GM18499 (cell line): ENCODE measurements around the gene ZBTB7A.

Experiments used
- ATAC-seq: cut with Tn5 transposase; IDR thresholded peaks from one replicate; pipeline ENCODE4 v1.9.1; 2021; ENCODE audit warnings: moderate number of reproducible peaks; ENCODE audit not compliant: insufficient read depth, unreplicated experiment

ZBTB7A gene

GRCh38 chr19:4094761-4095487, 28.2 kb upstream of the ZBTB7A start:
- ATAC-seq = no peak

- no peak for ATAC-seq
Measured at GRCh38 chr19:4094291-4094690, 27.6 kb upstream of the ZBTB7A start.

GRCh38 chr19:4093643-4094175, 27.0 kb upstream of the ZBTB7A start:
- ATAC-seq = no peak

DNA sequence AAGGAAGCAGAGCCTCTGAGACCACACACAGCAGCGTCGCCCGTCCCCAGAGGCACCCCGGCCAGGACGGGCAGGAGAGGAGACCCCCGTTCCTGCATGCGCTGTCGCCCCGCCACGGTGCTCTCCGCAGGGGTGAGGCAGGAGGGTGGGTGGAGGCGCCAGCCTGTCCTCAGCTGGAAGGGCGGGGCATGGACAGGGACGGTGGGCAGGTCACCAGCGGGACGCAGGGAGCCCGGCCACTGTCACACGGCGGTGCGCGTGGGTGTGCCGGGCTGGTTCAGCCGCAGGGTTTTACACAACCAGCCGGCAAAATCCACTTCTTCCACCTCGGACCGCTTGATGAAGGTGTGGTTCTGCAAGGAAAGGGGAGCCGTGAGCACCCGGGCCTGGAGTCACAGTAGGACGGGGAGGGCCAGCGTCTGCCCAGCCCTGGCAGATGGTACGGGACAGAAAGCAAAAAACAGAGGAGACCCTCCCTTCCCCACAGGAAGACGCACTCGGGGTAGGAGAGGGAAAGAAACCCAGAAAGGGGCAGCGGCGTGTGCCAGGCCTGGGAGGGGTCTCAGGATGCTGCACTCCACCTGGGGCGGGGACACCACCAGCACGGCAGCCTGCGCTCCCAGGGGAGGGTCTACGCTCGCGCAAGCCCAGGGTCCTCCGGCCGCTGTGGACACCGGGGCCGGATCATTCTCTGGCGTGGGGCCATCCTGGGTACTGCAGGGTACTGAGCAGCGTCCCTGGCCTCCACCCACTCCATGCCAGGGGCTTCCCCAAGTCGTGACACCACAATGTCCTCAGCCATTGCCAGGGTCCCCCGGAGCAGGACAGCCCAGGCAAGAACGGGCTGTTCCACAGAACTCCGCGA, 23.9 kb upstream of the ZBTB7A start:
- ATAC-seq = no peak

DNA sequence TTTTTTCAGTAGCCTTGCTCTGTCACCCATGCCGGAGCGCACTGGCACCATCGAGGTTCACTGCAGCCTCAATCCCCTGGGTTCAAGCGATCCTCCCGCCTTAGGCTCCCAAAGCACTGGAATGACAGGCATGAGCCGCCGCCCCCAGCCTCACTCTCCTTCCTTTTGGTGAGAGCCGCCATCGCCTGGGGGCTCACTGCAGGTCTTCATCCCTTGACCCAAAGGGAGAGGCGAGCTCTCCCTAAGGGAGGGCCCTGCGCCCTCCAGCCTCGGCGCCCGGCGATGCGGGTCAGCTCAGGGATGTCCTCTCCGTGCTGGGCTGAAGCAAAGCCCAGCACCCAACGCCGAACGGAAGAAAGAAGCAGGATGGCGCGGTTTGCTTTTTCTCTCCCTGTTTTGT, 23.2 kb upstream of the ZBTB7A start:
- ATAC-seq = no peak

GRCh38 chr19:4089400-4089908, 22.8 kb upstream of the ZBTB7A start:
- no peak for ATAC-seq

DNA sequence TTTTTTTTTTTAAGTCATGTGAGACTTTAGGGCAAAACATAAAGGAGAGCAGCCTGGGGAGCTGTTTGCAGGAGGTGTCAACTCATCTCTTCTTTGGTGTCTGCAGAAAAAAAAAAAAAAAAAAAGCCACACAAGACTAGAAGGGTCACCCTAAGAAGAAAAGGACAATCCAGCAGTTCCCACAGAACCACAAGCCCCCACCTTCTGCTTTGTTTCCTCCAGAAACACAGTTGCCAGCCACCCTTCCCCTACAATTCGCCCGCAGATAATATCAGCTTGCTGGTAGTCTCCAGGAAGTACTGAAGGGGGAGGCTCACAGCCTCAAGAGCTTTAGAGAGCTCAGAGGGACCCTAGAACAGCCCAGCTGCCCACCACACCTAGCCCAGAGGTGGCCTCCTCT, 22.3 kb upstream of the ZBTB7A start:
- ATAC-seq = no peak

GRCh38 chr19:4087787-4088679, 21.3 kb upstream of the ZBTB7A start:
- no peak for ATAC-seq

DNA sequence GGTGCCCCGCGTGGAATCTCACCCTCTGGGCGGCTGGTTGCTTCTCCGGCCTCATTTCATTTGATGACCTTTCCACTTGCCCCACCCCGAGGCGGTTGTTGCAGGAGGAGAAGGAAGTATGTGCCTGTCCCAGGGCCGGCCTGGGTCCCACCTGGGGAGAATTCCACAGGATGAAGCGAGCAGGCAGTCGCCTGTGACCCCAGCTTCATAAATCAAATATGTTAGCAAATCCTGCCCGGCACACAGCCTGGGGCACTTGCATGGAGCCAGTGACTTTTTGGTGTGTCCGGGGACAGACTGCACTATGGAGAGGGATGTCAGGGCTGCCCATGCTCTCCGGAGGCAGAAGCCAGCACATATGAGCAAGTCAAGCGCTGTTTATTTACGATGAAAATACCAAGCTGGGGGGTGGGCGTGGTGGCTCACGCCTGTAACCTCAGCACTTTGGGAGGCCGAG, 19.7 kb upstream of the ZBTB7A start:
- no peak for ATAC-seq

GRCh38 chr19:4084547-4084877, 17.8 kb upstream of the ZBTB7A start:
- ATAC-seq = no peak

GRCh38 chr19:4083677-4084546, 17.2 kb upstream of the ZBTB7A start:
- ATAC-seq = no peak

- no peak for ATAC-seq
Measured at GRCh38 chr19:4082172-4082571, 15.5 kb upstream of the ZBTB7A start.

- no peak for ATAC-seq
Measured at GRCh38 chr19:4081441-4082129, 14.9 kb upstream of the ZBTB7A start.

DNA sequence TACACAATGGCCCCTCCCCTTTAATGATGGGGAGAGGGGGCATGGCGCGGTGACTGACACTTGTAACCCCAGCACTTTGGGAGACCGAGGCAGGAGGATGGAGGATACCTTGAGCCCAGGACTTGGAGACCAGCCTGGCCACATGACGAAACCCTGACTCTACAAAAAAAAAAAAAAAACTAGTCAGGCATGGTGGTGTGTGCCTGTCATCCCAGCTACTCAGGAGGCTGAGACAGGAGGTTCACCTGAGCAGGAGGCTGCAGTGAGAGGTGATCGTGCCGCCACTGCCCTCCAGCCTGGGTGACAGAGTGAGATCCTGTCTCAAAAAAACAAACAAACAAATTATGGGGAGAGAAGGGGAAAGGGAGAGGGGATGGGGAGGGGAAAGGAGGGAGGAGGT, 13.8 kb upstream of the ZBTB7A start:
- no peak for ATAC-seq

DNA sequence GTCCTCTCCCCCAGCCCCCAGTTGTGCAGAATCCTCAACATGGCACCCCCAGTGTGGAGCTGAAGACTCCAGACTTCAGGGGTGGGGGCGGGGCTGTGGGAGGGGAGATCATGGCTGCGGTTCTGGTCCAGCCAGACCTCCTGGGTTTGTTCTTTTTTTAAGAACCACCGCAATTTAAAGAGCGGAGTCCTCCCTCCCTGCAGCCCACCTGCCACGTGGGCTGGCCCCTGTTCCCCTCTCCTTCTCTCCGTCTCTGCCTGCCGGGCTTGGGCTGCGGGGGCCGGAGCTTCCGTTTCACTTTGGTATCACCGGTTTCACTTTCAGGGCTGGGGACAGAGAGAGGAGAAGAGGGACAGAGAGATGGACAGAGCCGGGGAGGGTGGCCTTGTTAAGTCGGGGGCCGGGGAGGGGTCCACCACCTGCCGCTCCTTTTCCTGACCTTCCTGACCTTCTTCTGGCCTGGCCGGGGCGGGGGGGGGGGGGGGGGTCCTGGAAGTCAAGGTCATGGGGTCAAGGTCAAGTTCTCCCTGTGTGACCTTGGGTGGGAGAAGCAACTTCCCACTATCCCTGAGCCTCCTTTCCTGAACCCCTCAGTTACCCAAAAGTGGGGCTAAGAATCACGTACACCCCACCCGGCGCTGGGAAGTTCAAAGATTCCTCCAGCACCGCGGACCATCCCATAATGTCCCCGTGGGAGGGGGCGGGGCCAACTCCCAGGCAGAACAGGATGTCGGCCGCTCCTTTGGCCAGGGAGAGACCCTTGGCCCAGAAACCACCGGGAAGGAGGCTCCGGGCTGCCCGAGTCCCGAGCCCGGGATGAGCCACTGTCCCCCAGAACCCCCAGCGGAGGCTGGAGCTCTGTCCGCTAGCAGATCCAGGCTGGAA, 11.3 kb upstream of the ZBTB7A start:
- ATAC-seq = no peak

DNA sequence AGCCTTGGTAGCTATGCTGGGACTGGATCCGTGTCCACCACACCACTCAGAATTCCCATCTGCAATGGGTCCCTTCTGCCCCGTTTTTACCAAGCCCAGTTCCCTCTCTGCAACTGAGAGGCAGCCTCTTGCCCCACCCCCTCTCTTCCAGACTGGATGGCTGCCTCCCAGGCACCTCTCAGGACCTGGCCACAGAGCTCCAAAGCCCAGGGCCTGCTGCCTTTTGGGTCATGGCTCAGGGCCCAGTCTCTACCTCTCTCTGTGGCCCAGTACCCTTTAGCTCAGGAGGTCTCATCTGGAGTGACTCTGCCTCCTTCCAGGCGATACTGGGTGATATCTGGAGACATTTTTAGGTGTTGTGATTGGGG, 10.3 kb upstream of the ZBTB7A start:
- ATAC-seq = no peak

DNA sequence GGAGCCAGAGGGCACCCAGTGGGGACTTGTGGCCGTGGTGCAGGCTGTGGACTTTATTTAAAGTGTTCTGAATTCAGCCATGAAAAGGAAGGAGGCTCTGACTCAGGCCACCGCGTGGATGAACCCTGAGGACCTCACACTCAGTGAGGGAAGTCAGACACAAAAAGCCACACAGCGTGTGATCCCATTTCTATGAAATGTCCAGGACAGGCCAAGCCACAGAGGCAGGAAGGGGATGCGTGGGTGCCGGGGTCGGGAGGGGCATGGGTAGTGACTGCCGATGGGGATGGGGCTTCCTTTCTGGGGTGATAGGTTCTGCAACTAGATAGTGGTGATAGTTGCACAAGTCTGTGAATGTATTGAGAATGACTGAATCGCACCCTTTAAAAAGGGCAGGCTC, 8.7 kb upstream of the ZBTB7A start:
- no peak for ATAC-seq

DNA sequence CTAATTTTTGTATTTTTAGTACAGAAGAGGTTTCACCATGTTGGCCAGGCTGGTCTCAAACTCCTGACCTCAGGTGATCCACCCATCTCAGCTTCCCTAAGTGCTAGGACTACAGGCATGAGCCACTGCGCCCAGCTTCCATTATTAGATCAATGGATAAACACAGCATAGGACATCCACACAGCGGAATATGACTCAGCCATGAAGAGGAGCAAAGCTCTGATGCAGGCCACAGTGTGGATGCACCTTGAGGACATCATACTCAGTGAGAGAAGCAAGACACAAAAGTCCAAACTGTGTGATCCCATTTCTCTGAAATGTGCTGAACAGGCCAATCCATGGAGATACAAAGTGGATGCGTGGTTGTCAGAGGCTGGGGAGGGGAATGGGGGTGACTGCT, 4.9 kb upstream of the ZBTB7A start:
- ATAC-seq = no peak
